ENCODE results near the gene SYTL2. TPM values are rescaled to one million over a fixed set of nuclear protein-coding genes. Genes with fewer than 3 reads are reported as not detected.

SYTL2 gene
- polyA plus RNA-seq, 1 donor from 2014 or later: 2.3 TPM

DNA sequence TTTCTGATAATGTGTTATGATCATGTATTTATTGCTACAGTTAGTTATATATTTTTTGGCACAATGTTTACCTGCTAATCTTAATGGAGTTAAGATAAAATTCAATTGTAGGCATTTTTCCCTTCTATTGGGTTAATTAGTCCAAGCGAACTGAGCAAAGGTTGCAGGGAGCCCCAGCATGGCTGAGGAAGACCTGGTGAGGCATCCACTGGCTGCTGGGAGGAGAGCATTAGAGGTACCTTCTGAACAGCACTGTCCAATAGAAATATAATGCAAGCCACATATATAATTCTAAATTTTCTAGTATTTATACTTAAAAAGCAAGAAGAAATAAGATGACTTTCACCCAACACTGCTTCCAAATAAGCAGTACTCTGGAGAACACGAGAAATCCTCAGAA lies 163.9 kb downstream of the SYTL2 start:
- Histone ChIP-seq H3K9ac (ENCODE audit: low read length) (peak overlapping the region; percentile 71), H3K4me3 (ENCODE audit: low read length) (peak overlapping the region; percentile 75), H3K4me2 (ENCODE audit: low read length) (peak overlapping the region; percentile 95), H4K20me1 (ENCODE audit: insufficient read depth) (no peaks in the 10 kb centered on the region), H3K79me2 (replicated peaks; ENCODE audit: insufficient read depth, low read length) (peaks cover 9% of the 10 kb centered on the region), H3K27me3 (ENCODE audit: insufficient read depth, low read depth, low read length) (no peaks in the 10 kb centered on the region), H2AFZ (ENCODE audit: low read depth, low read length) (peak overlapping the region; percentile 35), H3K9me2 (ENCODE audit: insufficient read depth, low read length) (no peaks in the 10 kb centered on the region), H3K9me3 (ENCODE audit: low read length) (no peaks in the 10 kb centered on the region), H3F3A (ENCODE audit: insufficient read depth, low read length, poor library complexity, severe bottlenecking) (no peaks in the 10 kb centered on the region), H3K36me3 (ENCODE audit: insufficient read depth, low read length) (no peaks in the 10 kb centered on the region), H3K27ac (ENCODE audit: low read length) (peak overlapping the region; percentile 64)
- no peak for TF ChIP-seq POLR2AphosphoS5 (IDR thresholded peaks at IDR 0.05)
- no peak for TF ChIP-seq TAF1 (IDR thresholded peaks at IDR 0.05; ENCODE audit: low read depth)
- TF ChIP-seq SMC3 (conservative IDR thresholded peaks at IDR 0.05; ENCODE audit: poor library complexity): no peak
- no peak for TF ChIP-seq RAD21 (conservative IDR thresholded peaks at IDR 0.05)
- no peak for TF ChIP-seq EZH2 (IDR thresholded peaks at IDR 0.05; ENCODE audit: borderline replicate concordance, insufficient read depth, low read length, poor library complexity, severe bottlenecking)
- TF ChIP-seq, protein P1, sequence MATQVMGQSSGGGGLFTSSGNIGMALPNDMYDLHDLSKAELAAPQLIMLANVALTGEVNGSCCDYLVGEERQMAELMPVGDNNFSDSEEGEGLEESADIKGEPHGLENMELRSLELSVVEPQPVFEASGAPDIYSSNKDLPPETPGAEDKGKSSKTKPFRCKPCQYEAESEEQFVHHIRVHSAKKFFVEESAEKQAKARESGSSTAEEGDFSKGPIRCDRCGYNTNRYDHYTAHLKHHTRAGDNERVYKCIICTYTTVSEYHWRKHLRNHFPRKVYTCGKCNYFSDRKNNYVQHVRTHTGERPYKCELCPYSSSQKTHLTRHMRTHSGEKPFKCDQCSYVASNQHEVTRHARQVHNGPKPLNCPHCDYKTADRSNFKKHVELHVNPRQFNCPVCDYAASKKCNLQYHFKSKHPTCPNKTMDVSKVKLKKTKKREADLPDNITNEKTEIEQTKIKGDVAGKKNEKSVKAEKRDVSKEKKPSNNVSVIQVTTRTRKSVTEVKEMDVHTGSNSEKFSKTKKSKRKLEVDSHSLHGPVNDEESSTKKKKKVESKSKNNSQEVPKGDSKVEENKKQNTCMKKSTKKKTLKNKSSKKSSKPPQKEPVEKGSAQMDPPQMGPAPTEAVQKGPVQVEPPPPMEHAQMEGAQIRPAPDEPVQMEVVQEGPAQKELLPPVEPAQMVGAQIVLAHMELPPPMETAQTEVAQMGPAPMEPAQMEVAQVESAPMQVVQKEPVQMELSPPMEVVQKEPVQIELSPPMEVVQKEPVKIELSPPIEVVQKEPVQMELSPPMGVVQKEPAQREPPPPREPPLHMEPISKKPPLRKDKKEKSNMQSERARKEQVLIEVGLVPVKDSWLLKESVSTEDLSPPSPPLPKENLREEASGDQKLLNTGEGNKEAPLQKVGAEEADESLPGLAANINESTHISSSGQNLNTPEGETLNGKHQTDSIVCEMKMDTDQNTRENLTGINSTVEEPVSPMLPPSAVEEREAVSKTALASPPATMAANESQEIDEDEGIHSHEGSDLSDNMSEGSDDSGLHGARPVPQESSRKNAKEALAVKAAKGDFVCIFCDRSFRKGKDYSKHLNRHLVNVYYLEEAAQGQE (IDR thresholded peaks at IDR 0.05; ENCODE audit: borderline replicate concordance): no peak
- TF ChIP-seq, protein P2, sequence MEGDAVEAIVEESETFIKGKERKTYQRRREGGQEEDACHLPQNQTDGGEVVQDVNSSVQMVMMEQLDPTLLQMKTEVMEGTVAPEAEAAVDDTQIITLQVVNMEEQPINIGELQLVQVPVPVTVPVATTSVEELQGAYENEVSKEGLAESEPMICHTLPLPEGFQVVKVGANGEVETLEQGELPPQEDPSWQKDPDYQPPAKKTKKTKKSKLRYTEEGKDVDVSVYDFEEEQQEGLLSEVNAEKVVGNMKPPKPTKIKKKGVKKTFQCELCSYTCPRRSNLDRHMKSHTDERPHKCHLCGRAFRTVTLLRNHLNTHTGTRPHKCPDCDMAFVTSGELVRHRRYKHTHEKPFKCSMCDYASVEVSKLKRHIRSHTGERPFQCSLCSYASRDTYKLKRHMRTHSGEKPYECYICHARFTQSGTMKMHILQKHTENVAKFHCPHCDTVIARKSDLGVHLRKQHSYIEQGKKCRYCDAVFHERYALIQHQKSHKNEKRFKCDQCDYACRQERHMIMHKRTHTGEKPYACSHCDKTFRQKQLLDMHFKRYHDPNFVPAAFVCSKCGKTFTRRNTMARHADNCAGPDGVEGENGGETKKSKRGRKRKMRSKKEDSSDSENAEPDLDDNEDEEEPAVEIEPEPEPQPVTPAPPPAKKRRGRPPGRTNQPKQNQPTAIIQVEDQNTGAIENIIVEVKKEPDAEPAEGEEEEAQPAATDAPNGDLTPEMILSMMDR (IDR thresholded peaks at IDR 0.05; ENCODE audit: poor library complexity, severe bottlenecking): no peak
- no peak for TF ChIP-seq MXI1 (conservative IDR thresholded peaks at IDR 0.05; ENCODE audit: poor library complexity, severe bottlenecking)
- TF ChIP-seq EP300 (conservative IDR thresholded peaks at IDR 0.05; ENCODE audit: poor library complexity, severe bottlenecking): no peak

Other genes with a start within 250 kb of the SYTL2 start
- 177 and 179 TPM in 2 replicates for gene DLG2, start 183.8 kb downstream of the SYTL2 start, polyA plus RNA-seq
- gene TMEM126B, start 182.5 kb downstream of the SYTL2 start, polyA plus RNA-seq: 97.0 and 111 TPM in 2 replicates
- gene TMEM126A, start 163.2 kb downstream of the SYTL2 start, polyA plus RNA-seq: 89.9 and 115 TPM in 2 replicates
- gene CREBZF, start 146.0 kb downstream of the SYTL2 start, polyA plus RNA-seq: 237 and 264 TPM in 2 replicates
- gene CCDC89, start 124.9 kb downstream of the SYTL2 start, polyA plus RNA-seq: not detected in 2 replicates
- not detected in 2 replicates for gene CCDC83, start 44.2 kb upstream of the SYTL2 start, polyA plus RNA-seq

All from neural cell (in vitro differentiated cells).